Astrocyte of the spinal cord (primary cell): ENCODE measurements around the gene PRL.

Experiments
- DNase-seq: peaks from one replicate; pipeline ENCODE4 v3.0.0; 2011; ENCODE audit warnings: low read depth, low spot score
- H3K4me3 ChIP-seq: 2 replicates; pipeline ENCODE4 v1.5.1; 2011; ENCODE audit warnings: low read depth, mild to moderate bottlenecking, low read length, moderate library complexity
- CTCF ChIP-seq: IDR thresholded peaks from 2 replicates; pipeline ENCODE4 v1.5.1; 2012; ENCODE audit warnings: low read depth, mild to moderate bottlenecking, low read length, inconsistent platforms
- in situ Hi-C: cut with HindIII; loops from 2 replicates; pipeline ENCODE4 v1.10.0; 2017; ENCODE audit warnings: low sequenced_read_pairs

PRL gene

GRCh38 chr6:22300273-22300998 is 3.6 kb upstream of the PRL start:
- DNase-seq: no peak
- H3K4me3 ChIP-seq: no peak overlapping the region
- in situ Hi-C loops: no loop called here
- no peak for TF ChIP-seq CTCF

GRCh38 chr6:22298475-22298890 is 1.6 kb upstream of the PRL start:
- no peak for TF ChIP-seq CTCF
- DNase-seq: no peak
- H3K4me3 ChIP-seq: no peak overlapping the region
- in situ Hi-C loops: no loop called here

- no peak overlapping the region for H3K4me3 ChIP-seq
- no peak for TF ChIP-seq CTCF
- in situ Hi-C loops: no loop called here
- no peak for DNase-seq
These were observed 769 bp downstream of the PRL start for GRCh38 chr6:22296067-22296466.

- DNase-seq: no peak
- H3K4me3 ChIP-seq: no peak overlapping the region
- in situ Hi-C loops: no loop called here
- TF ChIP-seq CTCF: no peak
These were observed 1.7 kb downstream of the PRL start for GRCh38 chr6:22295145-22295544.

- in situ Hi-C loops: no loop called here
These were observed 2.5 kb downstream of the PRL start for GRCh38 chr6:22294301-22294700.

GRCh38 chr6:22290045-22290444 is 6.8 kb downstream of the PRL start:
- in situ Hi-C loops: no loop called here
- no peak for TF ChIP-seq CTCF
- DNase-seq: no peak
- no peak overlapping the region for H3K4me3 ChIP-seq

More at GRCh38 chr6:22294301-22294700, 2.5 kb downstream of the PRL start:
- H3K4me3 ChIP-seq: no peak overlapping the region
- DNase-seq: no peak
- TF ChIP-seq CTCF: no peak

- no peak for TF ChIP-seq CTCF
- no peak overlapping the region for H3K4me3 ChIP-seq
- no peak for DNase-seq
- in situ Hi-C loops: no loop called here
These were observed 8.1 kb downstream of the PRL start for GRCh38 chr6:22288721-22289120.
